Measurements from ENCODE around the gene CCDC51.

DNA sequence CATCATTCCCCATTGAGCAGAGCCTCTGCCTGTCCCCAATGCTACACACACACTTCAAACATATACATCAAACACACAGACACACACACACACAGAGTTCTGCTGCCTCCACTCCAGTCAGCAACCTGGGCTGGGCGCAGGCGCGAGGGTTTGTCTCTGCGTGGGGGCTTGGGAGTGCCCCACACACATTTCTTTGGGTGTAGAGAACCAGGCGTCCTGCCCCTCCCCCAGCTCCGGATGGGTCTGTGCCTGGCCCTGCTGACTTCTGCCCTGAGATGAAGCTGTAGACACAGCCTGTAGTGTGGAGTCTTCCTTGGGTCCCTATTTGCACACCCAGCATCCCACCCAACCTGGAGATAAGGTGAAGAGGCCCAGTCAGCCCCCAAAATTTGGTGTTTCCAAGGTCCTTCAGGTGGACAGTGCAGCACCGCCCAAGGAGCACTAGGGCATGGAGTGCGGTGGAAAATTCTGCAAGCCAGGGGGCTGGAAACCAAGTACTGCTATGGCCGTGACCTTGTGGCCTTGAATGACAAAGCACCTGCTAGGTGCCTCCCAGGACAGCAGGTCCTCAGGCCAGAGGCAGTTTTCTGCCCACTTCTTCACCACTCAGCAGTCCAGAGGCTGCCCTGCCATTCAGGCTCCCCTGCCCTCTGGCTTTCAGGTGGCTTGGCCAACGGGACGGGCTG lies 41.1 kb downstream of the CCDC51 start:
- no peak for TF ChIP-seq POLR2A (IDR thresholded peaks at IDR 0.05)
- TF ChIP-seq, protein P1, sequence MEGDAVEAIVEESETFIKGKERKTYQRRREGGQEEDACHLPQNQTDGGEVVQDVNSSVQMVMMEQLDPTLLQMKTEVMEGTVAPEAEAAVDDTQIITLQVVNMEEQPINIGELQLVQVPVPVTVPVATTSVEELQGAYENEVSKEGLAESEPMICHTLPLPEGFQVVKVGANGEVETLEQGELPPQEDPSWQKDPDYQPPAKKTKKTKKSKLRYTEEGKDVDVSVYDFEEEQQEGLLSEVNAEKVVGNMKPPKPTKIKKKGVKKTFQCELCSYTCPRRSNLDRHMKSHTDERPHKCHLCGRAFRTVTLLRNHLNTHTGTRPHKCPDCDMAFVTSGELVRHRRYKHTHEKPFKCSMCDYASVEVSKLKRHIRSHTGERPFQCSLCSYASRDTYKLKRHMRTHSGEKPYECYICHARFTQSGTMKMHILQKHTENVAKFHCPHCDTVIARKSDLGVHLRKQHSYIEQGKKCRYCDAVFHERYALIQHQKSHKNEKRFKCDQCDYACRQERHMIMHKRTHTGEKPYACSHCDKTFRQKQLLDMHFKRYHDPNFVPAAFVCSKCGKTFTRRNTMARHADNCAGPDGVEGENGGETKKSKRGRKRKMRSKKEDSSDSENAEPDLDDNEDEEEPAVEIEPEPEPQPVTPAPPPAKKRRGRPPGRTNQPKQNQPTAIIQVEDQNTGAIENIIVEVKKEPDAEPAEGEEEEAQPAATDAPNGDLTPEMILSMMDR (IDR thresholded peaks at IDR 0.05 in 8 of 11, conservative IDR thresholded peaks at IDR 0.05 in 3 of 11) = no peak
- TF ChIP-seq POLR2AphosphoS5 (IDR thresholded peaks at IDR 0.05) = no peak
